Measurements from ENCODE around the gene SNTA1.
"Not testable (repeated sequence)": the region's sequence is repeated elsewhere in the genome, so short reads cannot be mapped to it uniquely, and the experiment has no call there.

SNTA1 gene

DNA sequence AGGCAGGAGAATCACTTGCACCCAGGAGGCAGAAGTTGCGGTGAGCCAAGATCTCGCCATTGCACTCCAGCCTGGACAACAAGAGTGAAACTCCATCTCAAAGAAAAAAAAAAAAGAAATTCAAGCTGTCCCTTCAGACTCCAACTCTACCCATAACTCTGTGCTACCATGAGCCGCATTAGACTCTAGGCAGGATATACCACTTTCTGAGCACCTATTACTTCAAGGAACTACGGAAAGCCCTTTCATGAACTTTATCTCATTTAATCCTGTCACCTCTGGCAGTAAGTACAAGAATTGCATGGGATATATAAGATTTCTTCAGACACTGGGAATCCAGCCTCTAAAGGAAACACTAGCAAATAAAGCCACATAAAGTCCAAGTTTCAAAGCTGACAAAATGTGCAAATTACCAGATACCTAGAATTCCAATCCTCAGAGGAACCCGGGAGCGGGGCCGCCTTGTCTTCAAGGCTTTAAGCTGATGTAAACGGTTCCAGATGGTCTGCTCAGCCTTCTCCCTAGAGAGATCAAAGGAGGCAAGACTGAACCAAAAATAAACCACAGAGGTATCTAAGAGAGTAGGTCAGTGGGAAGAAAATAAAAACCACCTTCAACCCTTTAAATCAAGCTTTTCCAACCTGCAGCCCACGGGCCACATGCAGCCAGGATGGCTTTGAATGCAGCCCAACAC is 51.7 kb downstream of the SNTA1 start:
- DNase-seq, result no peak

DNA sequence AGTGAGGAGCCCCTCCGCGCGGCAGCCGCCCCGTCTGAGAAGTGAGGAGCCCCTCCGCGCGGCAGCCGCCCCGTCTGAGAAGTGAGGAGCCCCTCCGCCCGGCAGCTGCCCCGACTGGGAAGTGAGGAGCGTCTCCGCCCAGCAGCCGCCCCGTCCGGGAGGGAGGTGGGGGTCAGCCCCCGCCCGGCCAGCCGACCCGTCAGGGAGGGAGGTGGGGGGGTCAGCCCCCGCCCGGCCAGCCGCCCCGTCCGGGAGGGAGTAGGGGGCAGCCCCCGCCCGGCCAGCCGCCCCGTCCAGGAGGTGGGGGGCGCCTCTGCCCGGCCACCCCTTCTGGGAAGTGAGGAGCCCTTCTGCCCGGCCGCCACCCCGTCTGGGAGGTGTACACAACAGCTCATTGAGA is 54.2 kb downstream of the SNTA1 start:
- not testable (repeated sequence) for DNase-seq

DNA sequence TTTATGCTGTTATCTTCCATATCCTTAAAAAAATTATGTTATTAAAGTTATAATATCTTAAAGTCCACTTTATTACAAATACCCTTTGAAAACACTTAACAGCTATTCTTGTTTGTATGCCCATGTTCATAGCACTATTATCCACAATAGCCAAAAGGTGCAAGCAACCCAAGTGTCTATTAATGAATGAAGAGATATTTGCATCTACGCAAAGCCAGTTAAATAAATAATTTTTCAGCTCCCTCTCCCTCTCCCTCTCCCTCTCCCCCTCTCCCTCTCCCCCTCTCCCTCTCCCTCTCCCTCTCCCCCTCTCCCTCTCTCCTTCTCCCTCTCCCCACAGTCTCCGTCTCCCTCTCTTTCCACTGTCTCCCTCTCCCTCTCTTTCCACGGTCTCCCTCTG is 55.3 kb downstream of the SNTA1 start:
- no peak for DNase-seq

DNA sequence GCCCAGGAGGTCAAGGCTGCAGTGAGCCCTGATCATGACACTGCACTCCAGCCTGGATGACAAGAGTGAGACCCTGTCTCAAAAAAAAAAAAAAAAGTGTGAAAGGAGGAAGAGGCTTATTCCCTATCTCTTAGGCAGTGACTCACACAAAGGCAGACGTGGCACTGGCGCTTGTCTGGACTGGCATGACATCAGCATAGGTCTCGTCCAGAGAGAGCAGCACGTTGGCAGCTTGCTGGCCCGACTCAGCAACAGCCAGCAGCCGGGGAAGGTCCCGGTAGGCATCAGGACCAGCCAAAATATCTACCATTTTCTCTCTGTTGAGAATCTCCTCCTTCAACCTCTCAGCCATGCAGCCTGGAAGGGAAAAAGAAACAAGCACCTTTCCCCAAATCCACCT is 56.4 kb downstream of the SNTA1 start:
- DNase-seq, result no peak

DNA sequence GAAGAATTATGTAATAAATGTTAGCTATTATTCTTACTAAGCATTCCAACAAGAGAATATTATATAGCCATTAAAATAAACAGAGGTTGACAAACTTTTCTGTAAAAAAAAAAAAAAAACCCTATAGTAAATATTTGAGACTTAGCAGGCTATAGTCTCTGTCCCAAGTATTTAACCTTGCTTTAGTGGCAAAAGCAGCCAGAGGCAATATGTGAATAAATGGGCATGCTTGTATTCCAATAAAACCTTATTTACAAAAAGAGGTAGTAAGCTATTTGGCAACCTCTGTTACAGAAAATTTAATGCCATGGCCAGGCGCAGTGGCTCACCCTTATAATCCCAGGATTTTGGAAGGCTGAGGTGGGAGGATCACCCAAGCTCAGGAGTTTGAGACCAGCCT is 56.9 kb downstream of the SNTA1 start:
- no peak for DNase-seq

DNA sequence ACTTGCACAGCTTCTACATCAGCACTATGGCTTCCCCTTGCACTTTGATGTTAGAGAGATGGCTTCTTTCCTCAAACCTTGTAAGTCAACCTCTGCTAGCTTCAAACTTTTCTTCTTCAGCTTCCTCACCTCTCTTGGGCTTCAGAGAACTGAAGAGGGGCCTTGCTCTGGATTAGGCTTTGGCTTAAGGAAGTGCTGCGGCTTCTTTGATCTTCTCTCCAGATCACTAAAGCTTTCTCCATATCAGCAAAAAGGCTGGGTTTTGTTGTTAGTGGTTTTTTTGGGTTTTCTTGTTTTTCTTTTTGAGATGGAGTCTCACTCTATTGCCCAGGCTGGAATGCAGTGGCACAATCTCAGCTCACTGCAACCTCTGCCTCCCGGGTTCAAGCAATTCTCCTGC is 66.2 kb downstream of the SNTA1 start:
- DNase-seq, result no peak

DNA sequence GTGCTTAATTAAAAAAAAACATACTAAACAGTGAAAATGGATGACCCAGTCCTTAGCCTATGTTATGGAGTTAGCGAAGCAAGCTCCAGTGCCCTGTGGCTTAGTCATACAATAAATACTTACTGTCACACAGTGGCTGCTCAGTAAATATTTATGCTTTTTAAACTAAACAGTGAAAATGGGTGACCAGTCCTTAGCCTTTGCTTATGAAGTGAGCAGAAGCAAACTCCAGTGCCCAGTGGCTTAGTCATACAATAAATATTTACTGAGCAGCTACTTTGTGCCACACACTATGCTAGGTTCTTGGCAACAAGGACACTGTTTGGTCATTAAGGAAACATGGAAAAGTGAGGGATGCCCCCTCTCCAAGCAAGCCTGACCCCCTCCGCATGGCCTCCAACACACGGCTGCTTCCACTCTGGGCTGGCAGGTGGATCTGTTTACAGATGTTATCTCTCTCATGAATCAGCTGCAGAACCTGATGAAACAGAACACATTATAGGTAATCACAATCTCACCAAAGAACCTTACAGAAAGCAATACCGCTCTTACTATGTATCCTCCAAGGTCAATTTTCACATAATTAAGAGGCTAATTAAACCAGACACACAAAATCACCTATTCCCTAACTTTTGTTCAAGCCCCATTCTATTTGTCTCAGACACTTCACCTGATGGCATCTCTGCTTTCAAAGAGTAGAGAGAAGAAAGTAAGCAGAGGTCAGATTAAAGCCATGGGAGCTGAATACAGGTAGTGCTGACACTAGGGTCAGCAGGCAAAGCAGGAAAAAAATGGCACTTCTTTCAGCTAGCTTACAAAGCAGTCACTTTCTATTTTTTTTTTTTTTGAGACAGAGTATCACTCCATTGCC is 69.6 kb downstream of the SNTA1 start:
- peak; percentile 76 for DNase-seq

DNA sequence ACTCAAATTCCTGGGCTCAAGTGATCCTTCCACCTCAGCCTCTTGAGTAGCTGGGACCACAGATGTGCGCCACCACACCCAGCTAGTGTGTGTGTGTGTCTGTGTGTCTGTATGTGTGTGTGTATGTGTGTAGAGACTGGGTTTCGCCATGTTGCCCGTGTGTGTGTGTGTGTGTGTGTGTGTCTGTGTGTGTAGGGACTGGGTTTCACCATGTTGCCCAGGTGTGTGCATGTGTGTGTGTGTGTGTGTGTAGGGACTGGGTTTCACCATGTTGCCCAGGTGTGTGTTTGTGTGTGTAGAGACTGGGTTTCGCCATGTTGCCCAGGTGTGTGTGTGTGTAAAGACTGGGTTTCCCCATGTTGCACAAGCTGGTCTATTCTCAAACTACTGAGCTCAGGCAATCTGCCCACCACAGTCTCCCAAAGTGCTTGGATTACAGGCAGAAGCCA is 70.5 kb downstream of the SNTA1 start:
- no peak for DNase-seq

DNA sequence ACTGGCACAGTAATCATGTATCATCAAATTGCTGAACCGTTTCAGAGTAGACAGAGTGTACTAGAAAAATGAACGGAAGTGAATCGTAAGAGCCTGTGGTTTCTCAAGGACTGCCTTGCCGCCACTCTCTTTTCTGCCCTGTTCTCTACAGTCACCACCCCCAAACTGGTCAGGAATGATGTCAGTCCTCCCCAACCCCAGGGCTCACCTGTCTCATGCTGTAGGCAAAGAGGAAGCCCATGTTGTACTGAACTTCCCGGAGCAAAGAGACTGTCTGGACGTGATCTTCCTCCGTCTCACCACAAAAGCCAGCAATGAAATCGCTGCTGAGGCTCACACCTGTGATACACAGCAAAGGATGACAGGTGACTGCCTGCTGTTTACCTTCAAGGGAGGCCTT is 73.3 kb downstream of the SNTA1 start:
- no peak for DNase-seq

DNA sequence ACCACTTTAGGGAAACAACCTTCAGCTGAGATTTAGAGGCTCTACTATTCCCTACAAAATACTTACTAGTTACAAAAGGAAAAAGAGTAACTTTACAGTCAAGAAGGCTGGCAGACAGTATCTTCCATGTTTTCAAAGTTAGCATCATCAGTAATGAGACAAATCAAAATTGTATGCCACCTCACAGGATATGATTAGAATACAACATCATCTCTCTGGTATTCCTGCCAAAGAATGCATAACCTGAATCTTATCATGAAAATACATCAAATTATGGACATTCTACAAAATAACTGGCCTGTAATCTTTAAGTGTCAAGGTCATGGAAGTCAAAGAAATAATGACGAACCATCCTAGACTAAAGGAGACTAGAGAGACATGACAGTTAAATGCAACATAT is 80.7 kb downstream of the SNTA1 start:
- no peak for DNase-seq

DNA sequence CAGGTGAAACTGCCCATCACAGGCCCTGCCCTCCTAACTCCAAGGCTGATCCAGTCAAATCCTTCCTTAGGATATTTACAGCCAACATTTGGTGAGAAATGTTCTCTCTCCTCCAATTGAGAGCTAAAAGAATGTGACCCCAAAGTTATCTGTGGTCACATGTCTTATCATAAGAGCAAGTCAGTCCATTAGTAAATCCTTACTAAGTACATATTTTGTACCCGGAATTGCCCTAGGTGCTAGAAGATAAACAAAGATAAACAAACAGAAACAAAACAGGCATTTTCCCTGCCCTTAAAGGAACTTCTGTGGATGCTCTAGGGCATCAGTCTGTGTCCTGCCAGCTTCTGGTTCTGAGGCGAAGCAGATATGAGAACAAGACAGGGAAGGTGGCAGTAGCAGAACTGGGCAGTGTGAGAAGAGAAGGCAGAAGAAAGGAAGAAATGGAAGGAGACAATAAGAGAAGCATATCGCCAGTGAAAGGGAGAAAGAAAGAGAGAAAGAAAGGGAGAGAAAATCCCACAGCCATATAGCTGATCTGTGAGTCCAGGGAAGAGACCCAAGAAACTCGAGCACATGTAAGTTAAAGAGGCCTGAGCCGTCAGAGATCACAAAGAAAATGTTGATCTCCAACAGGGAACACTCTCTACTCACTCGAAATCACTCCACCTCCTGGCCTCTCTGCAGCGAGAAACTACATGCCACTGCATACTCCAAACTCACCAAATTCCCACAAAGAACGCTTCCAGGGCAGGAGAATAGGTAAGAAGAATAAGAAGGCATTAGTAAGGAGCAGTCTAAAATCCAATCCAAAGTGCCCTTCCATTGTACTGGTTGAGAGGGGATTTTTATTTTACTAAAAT is 83.9 kb downstream of the SNTA1 start:
- DNase-seq, result no peak

Data from HCEC 1CT (cell line).